ENCODE results near the gene SYNDIG1. TPM values are rescaled to one million over a fixed set of nuclear protein-coding genes. Genes with fewer than 3 reads are reported as not detected.

The SYNDIG1 gene
- total RNA-seq, 1 donor from 2014 or later, result 17.6 TPM

GRCh38 chr20:24686156-24686555 is 216.7 kb downstream of the SYNDIG1 start:
- no peak for DNase-seq (ENCODE audit: low spot score)
- intact Hi-C loops (cut with DNase I), result no loop called here

- peak; percentile 47 for DNase-seq (ENCODE audit: low spot score)
- intact Hi-C loops (cut with DNase I), result no loop called here
Observed at GRCh38 chr20:24690408-24690807, 221.0 kb downstream of the SYNDIG1 start.

GRCh38 chr20:24691901-24692351 is 222.5 kb downstream of the SYNDIG1 start:
- peak; percentile 27 for DNase-seq (ENCODE audit: low spot score)

GRCh38 chr20:24692446-24693200 is 223.2 kb downstream of the SYNDIG1 start:
- no peak for DNase-seq (ENCODE audit: low spot score)
- intact Hi-C loops (cut with DNase I), result no loop called here

More at GRCh38 chr20:24691901-24692351, 222.5 kb downstream of the SYNDIG1 start:
- intact Hi-C loops (cut with DNase I), result no loop called here

GRCh38 chr20:24693466-24694156 is 224.2 kb downstream of the SYNDIG1 start:
- intact Hi-C loops (cut with DNase I), result no loop called here

GRCh38 chr20:24694157-24694726 is 224.8 kb downstream of the SYNDIG1 start:
- peak; percentile 65 for DNase-seq (ENCODE audit: low spot score)
- intact Hi-C loops (cut with DNase I), result no loop called here

More at GRCh38 chr20:24693466-24694156, 224.2 kb downstream of the SYNDIG1 start:
- DNase-seq (ENCODE audit: low spot score), result peak; percentile 20

GRCh38 chr20:24694727-24695528 is 225.5 kb downstream of the SYNDIG1 start:
- intact Hi-C loops (cut with DNase I), result no loop called here
- peak; percentile 75 for DNase-seq (ENCODE audit: low spot score)

GRCh38 chr20:24695529-24696225 is 226.2 kb downstream of the SYNDIG1 start:
- peak; percentile 51 for DNase-seq (ENCODE audit: low spot score)
- intact Hi-C loops (cut with DNase I), result no loop called here

GRCh38 chr20:24696396-24696795 is 227.0 kb downstream of the SYNDIG1 start:
- intact Hi-C loops (cut with DNase I), result no loop called here
- DNase-seq (ENCODE audit: low spot score), result peak; percentile 43

- intact Hi-C loops (cut with DNase I), result no loop called here
- DNase-seq (ENCODE audit: low spot score), result peak; percentile 53
Observed at GRCh38 chr20:24697411-24697810, 228.0 kb downstream of the SYNDIG1 start.

GRCh38 chr20:24698189-24698588 is 228.8 kb downstream of the SYNDIG1 start:
- intact Hi-C loops (cut with DNase I), result no loop called here
- peak; percentile 59 for DNase-seq (ENCODE audit: low spot score)

- intact Hi-C loops (cut with DNase I), result no loop called here
Observed at GRCh38 chr20:24698706-24699206, 229.3 kb downstream of the SYNDIG1 start.

GRCh38 chr20:24699321-24700165 is 230.1 kb downstream of the SYNDIG1 start:
- intact Hi-C loops (cut with DNase I), result no loop called here
- peak; percentile 69 for DNase-seq (ENCODE audit: low spot score)

More at GRCh38 chr20:24698706-24699206, 229.3 kb downstream of the SYNDIG1 start:
- DNase-seq (ENCODE audit: low spot score), result no peak

- DNase-seq (ENCODE audit: low spot score), result peak; percentile 68
- intact Hi-C loops (cut with DNase I), result no loop called here
Observed at GRCh38 chr20:24700166-24700860, 230.9 kb downstream of the SYNDIG1 start.

GRCh38 chr20:24701027-24701426 is 231.6 kb downstream of the SYNDIG1 start:
- DNase-seq (ENCODE audit: low spot score), result peak; percentile 46
- intact Hi-C loops (cut with DNase I), result no loop called here

GRCh38 chr20:24701668-24702067 is 232.2 kb downstream of the SYNDIG1 start:
- peak; percentile 58 for DNase-seq (ENCODE audit: low spot score)
- intact Hi-C loops (cut with DNase I), result no loop called here

GRCh38 chr20:24702501-24703283 is 233.3 kb downstream of the SYNDIG1 start:
- no peak for DNase-seq (ENCODE audit: low spot score)
- intact Hi-C loops (cut with DNase I), result no loop called here
